ENCODE measurements around the gene NSUN3.

Gene NSUN3

DNA sequence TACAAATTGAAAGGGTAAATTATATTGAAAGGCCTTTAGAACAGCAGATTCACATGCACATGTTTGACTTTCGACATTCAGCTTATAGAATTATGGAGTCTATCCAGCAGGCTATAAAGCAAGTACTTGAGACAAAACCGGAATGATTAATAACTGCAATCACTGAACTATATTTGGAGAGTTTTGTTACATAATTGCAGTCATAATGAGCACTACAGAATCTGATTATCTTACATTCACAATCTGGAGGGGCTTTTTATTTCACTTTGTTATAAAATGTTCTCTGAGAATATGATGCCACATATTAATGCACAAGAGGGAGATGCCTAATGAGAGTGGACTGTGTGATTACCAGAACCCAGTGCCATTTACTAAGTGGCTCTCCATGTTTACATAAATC, 64.3 kb downstream of the NSUN3 start:
- DNase-seq (ENCODE audit: low read depth in 2 of 2) = no peak

DNA sequence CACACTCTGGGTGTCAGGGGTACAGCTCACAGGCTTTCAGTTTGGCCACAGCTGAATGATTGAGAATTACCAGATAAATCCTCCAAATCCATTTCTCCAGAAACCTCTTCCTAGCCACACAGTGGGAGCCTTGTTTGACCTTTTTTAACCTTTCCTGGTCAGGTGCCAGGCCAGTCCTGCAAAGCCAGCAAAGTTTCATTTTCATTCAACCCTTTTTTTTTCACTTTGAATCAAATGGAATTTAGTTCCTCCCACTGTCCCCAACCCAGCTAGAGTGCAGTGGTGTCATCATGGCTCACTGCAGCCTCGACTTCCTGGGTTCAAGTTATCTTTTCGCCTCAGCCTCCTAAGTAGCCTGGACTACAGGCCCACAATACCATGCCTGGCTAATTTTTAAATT, 67.8 kb downstream of the NSUN3 start:
- no peak for DNase-seq (ENCODE audit: low read depth in 2 of 2)

- DNase-seq (ENCODE audit: low read depth in 2 of 2) = no peak
Observed at GRCh38 chr3:94132777-94133176, 69.9 kb downstream of the NSUN3 start.

GRCh38 chr3:94136133-94136532, 73.3 kb downstream of the NSUN3 start:
- no peak for DNase-seq (ENCODE audit: low read depth in 2 of 2)

DNA sequence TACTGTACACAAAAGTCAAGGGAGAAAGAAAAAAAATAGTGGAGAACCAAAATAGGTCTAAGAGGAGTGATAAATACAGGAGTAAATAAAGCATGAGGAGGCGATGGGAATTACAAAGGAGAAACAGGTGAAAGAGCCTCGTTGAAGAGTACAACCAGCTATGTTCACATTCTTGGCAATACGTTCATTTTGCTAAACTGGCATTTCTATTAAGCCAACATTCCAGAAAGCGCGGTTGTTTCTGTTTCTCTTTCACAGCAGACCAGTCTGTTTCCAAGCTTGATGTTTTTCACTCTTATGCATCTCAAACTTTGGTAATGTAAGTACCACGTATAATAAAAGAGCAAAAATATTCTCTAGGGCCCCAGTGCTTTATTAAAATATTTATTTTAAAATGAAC, 74.5 kb downstream of the NSUN3 start:
- no peak for DNase-seq (ENCODE audit: low read depth in 2 of 2)

DNA sequence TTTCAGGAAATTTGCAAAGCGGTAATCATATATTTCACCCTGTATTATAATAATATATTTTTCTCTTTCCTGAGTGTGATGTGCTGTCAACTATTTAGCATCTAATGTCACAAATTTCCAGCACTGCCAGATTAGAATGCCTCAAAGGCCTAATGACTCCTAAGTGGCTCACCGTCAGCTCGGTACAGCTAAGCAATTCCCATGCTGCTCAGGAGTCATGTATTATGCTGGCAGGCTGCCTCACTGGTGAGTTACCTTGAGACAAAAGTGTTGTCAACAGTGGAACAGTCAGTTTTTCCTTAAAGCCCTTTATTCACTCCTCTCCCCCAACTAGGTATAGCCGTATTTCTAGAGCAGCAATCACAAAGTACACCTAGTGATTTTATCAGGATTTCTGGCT, 83.6 kb downstream of the NSUN3 start:
- DNase-seq (ENCODE audit: low read depth in 2 of 2) = no peak

GRCh38 chr3:94147012-94147411, 84.2 kb downstream of the NSUN3 start:
- DNase-seq (ENCODE audit: low read depth in 2 of 2) = no peak

DNA sequence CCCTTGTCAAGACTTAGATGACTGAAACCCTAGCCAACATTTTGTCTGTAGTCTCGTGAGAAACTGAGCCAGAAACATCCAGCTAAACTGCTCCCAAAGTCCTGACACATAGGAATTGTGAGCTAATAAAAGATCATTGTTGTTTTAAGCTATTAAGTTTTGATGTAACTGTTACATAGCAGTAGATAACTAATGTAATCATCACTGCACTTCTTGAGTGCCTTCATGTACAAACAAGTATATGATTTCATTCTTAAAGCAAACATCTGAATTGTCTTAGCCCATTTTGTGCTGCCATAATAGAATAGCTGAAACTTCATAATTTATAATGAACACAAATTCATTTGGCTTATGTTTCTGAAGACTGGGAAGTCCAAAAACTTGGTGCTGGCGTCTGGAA, 87.3 kb downstream of the NSUN3 start:
- DNase-seq (ENCODE audit: low read depth in 2 of 2) = no peak

DNA sequence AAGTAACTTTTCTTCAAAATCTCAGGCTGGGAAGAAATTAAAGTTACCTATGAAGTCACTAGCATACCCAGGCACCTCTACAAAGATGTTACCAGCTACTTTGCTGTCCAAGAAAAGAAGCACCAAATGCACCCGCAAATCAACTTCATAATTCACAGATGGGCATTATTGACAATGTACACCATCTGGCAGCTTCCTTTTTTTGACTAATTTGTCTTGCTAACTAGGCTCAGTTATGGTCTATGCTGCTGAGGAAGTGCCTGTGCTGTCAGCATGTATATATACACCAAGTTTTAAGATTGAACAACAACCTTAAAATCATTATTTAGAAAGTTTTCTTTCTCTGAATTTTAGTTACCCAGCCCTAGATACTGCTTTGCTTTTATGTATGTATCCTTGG, 93.8 kb downstream of the NSUN3 start:
- DNase-seq (ENCODE audit: low read depth in 2 of 2) = no peak

DNA sequence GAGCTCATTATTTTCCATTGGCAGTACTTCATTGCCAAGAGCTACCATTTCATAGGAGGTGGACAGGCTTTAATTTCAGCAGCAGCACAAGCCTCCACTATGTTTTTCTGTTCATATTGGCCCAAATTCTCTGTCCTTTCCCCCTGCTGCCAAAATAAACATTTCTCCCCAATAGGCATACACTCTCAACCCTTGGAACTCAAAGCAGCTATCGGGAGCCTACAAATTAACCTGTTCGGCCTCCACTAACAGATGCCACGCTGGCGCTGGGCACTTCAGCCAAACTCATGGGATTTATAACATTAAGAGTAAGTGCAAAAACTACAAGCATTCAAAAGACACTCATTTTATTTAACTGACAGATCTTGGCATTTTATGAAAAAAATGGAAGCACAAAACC, 95.7 kb downstream of the NSUN3 start:
- DNase-seq (ENCODE audit: low read depth in 2 of 2) = no peak

- no peak for DNase-seq (ENCODE audit: low read depth in 2 of 2)
Observed at GRCh38 chr3:94159062-94159828, 96.4 kb downstream of the NSUN3 start.

DNA sequence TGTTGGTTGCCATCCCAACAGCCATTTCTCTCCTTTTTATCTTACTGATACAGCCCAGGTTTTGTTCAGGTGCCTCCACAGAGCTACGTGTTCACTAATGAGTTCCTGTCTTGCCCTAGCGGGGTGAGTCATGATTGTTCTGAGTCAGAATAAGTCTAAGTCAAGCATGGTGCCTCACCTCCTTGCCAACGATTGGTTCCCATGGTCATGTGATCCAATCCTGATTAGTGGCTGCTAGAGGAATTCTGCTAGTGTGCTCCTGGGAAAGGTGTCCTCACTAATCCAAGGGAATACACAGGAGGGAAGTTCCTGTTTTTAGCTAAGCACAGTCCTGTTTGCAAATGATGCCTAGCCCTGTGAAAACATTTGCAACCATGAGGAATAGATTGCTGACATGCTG, 99.8 kb downstream of the NSUN3 start:
- no peak for DNase-seq (ENCODE audit: low read depth in 2 of 2)

DNA sequence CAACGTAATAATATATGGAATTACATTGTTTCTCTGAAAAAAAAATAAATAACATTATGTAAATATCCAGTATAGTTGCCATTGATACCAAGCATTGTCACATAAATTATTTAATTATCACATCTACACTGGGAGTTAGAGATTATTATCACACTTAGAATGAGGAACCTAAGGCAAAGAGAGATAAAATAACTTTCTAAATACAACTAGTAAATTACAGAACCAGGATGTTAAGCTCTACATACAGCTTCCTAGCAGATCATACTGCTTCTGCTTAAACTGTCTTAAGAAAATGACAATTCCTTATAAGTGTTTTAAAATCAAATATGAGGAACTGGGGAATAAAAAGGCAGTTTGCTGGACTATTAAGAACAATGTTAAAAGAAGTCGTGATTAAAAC, 104.5 kb downstream of the NSUN3 start:
- DNase-seq (ENCODE audit: low read depth in 2 of 2) = no peak

- no peak for DNase-seq (ENCODE audit: low read depth in 2 of 2)
Observed at GRCh38 chr3:94167796-94168195, 104.9 kb downstream of the NSUN3 start.

DNA sequence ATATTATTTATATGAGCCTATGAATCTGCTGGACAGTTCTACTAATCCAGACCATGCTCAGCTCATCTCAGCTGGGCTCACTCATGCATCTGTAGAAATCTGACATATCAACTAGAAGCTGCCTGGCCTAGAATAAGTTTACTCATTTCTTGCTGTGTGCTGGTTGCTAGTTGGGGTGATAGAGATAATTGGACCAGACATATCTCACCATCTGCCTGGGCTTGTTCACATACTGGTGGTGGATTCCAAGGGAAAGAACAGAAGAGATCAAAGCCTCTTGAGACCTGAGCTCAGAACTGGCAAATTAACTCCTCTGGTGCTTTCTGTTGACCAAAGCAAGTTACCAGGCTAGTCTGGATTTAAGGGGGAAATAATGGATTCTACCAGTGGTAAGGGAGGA, 109.1 kb downstream of the NSUN3 start:
- no peak for DNase-seq (ENCODE audit: low read depth in 2 of 2)

DNA sequence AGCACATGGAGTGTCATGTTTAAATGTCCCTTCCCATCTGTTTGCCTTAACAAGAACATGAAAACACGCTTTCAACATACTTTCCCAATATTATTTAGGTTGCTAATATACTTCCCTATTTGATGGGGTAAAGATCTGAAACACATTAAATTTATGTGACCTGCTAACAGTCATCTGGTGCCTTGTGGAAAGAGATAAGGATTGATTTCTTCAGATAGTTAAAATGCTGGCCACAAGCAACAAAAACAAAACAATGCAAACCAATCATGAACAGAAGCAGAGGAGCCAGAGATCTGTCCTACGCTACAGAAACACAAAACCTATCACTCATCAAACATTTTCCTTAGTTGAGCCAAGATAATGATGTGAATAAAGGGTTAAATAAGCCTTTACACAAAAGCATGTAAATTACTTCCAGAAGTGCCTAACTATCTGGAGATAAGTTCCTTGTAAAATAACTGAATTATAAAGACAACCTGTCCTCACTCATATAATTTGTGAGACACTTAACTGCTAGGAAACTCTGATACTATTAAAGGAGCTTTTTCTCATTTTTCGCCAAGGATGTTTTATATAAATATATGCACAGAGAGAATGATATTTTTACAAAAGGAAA, 109.9 kb downstream of the NSUN3 start:
- no peak for DNase-seq (ENCODE audit: low read depth in 2 of 2)

- DNase-seq (ENCODE audit: low read depth in 2 of 2) = no peak
Observed at GRCh38 chr3:94173673-94174434, 111.0 kb downstream of the NSUN3 start.

GRCh38 chr3:94175677-94176076, 112.8 kb downstream of the NSUN3 start:
- DNase-seq (ENCODE audit: low read depth in 2 of 2) = no peak

- DNase-seq (ENCODE audit: low read depth in 2 of 2) = no peak
Observed at GRCh38 chr3:94176988-94177745, 114.3 kb downstream of the NSUN3 start.
